SW480 (cell line): ENCODE measurements around the gene ADGRG1.
A peak's percentile ranks its signal among the peaks of the same experiment; 100 is the strongest.

Experiments used
- DNase-seq: peaks from one replicate; pipeline ENCODE4 v3.0.0-alpha.2; 2016; ENCODE audit warnings: low spot score

Gene ADGRG1

DNA sequence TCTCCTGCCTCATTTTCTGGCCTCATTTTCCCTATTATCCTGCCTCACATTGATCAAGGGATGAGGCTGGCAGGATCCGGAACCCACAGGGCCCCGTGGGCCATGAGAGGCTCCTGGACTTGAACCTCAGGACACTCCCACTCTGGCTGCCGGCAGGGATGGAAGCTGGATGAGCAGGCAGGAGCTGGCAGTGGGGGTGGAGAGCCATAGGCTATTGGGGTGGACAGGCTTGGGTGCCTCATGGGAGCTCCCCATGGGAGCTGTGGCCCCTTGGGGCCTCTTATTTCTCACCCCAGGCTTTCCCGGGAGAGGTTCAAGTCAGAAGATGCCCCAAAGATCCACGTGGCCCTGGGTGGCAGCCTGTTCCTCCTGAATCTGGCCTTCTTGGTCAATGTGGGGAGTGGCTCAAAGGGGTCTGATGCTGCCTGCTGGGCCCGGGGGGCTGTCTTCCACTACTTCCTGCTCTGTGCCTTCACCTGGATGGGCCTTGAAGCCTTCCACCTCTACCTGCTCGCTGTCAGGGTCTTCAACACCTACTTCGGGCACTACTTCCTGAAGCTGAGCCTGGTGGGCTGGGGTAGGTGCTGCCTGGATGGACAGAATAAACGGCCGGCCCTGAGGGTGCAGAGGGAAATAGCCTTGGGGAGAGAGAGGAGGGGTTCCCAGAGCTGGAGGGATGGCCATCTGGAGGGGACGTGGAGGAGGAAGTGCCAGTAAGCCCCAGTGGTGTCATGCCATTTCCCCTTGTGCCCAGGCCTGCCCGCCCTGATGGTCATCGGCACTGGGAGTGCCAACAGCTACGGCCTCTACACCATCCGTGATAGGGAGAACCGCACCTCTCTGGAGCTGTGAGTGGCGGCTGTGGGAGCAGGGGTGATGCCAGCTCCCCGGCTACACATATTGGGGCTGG, 55.5 kb downstream of the ADGRG1 start:
- DNase-seq: no peak

DNA sequence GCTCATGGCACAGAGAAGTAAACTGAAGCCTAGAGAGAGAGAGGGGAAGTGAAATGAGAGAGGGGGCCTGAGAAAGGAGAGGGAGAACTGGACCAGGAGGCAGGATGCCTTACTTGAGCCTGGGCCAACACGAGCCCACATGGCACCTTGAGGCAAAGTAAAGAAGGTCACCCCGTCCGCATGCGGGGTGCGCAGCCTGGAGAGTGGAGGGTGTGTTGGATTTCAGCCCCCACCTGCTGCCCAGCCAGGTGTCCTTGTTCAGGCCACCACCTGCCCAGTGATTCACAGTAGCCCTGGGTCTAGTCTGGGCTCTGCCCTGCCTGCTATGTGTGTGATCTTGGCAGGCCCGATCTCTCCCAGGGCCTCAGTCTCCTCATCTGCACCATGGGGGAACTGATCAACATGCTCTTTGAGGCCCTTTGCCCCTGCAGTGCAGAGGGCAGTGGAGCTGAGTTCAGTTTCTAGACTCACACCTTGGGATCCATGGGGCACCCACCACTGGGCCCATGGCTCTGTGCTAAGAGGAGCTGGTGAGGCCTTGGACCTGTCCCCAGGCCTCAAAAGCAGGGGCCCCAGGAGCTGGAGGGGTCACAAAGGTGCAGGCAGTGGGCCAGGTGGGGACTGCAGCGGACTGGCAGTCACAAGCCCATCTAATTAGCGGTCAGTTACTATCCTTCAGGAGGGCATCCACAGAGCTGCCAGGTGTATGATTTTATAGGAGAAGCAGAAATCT, 56.4 kb downstream of the ADGRG1 start:
- DNase-seq: no peak

DNA sequence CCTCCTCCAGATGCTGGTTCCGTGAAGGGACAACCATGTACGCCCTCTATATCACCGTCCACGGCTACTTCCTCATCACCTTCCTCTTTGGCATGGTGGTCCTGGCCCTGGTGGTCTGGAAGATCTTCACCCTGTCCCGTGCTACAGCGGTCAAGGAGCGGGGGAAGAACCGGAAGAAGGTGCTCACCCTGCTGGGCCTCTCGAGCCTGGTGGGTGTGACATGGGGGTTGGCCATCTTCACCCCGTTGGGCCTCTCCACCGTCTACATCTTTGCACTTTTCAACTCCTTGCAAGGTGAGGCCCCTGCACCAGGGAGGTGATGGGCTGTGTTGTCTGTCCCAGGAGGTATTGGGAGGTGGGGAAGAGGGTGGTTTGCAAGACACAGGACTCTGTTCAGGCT, 57.2 kb downstream of the ADGRG1 start:
- DNase-seq: no peak

DNA sequence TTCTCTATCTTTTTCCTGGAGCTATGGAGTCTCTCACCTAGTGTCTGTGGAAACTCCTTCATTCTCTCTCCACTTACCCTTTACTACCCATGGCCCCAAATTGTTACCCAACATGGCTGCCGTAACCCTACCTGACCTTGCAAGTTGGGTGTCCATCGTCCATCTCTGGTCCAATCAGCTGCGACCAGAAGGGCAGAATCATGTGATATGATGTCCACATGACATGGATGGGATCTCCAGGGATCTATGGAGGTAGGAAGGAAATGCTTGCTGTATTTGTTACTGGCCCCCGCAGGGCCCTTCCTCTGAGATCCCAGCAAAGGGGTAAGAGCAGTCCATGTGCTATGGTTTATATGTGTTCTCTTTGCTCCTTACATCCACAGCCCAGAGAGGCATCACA, 58.1 kb downstream of the ADGRG1 start:
- no peak for DNase-seq

DNA sequence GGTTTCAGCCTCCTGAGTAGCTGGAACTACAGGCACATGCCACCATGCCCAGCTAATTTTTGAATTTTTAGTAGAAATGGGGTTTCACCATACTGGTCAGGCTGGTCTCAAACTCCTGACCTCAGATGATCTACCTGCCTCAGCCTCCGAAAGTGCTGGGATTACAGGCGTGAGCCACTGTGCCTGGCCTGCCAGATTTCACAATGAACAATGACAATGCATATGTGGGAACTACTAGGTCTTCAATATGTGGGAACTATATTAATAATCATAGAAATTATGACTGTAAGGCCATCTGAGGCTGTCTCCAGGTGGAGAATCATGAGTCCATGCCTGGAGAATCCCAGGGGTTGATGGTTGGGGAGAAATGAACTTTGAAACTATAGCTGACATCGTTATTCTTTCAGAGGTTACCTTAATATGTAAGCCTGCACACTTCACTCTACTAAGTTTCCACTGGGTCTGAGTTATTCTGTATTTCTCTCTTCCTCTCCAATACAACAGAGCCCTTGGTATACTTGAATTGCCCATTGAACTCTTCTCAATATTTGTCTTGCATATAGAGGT, 59.0 kb downstream of the ADGRG1 start:
- DNase-seq: no peak

DNA sequence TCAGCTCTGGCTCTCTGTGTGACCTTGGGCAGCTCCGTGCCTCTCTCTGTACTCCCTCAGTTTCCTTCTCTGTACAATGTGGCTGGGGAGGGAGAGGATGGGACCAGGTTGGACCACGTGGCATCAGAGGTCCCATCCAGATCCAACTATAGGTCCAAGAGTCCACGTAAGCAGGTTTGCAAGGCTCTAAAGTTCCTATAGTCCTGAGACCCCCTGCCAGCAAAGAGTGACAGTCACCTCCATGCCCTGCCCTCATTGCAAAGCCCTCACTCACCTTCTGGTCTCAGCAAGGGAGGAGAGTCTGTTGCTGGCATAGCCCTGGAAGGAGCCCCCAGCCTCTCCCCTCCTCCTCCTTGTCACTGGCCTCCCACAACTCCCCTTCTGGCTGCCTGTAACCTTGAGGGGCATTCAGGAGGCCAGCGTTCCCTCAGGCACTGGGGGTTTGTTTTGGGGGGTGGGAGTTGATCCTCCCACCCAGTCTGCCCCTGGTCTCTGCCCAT, 60.1 kb downstream of the ADGRG1 start:
- no peak for DNase-seq

DNA sequence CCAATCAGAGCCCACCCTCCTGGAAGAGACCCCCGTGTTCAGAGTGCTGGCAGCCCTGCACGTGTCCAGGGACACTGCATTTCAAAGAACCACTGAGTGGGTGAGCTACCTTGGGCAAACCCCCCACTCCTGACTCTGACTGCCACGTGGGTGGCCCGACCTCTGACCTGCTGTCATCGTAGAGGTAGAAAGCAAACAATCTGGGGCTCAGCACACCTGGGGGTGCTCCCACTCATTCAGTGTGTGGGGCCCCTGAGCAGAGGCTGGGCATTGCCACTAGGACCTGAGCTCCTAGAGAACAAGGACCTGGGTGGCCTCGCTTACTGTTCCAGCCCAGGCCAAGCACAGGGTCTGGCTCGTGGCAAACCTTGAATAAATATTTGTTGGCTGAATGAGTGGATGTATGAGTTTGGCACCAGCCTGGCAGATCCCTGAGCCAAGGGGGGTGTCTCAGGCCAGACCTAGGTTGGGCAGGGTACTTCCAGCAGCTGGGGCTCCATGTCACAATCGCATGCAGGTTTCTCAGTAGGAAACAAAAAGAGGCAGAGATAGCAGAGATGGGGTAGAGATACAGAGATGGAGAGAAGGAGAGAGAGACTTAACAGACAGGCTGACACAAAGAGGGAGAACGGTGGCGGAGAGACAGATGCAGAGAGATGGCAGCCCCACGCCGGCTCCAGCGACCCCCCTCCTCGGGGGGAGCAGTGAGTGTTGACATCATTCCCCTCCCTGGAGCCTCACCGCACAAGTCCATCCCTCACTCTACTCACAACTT, 60.7 kb downstream of the ADGRG1 start:
- DNase-seq: no peak

DNA sequence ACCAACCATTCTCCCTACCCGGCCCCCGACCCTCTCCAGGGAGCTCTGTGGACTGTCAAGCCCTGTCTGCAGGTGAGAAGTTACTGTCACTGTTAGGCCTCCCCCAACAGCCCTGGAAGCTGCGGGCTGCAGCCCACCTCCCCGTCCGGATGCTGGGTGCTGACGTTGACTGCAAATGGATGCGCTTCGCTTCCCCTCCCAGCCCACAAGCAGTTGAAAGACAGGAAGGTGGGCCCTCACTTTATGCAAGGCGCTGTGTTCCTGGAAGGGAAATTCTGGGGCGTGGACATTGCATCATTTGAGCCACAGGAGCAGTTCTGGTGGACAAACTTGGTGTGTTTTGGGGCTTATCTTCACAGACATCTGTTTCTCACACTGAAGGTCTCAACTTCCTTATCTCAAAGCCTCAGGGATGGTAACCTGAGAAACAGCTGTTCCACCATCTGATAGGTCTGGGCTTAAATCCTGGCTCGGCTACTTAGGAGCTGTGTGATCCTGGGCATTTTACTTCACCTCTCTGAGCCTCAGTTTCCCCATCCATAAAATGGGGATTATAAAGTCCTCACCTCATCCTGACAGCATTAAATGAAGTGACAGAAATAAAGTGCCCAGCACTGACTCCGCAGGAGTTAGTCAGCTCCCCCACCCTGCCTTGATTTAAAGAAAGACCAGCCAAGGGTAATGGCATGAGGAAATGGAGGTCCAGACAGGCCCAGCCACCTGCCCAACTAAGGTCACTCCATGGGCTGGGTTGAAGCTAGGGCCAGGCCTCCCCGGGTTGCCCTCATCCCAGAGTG, 61.5 kb downstream of the ADGRG1 start:
- no peak for DNase-seq

DNA sequence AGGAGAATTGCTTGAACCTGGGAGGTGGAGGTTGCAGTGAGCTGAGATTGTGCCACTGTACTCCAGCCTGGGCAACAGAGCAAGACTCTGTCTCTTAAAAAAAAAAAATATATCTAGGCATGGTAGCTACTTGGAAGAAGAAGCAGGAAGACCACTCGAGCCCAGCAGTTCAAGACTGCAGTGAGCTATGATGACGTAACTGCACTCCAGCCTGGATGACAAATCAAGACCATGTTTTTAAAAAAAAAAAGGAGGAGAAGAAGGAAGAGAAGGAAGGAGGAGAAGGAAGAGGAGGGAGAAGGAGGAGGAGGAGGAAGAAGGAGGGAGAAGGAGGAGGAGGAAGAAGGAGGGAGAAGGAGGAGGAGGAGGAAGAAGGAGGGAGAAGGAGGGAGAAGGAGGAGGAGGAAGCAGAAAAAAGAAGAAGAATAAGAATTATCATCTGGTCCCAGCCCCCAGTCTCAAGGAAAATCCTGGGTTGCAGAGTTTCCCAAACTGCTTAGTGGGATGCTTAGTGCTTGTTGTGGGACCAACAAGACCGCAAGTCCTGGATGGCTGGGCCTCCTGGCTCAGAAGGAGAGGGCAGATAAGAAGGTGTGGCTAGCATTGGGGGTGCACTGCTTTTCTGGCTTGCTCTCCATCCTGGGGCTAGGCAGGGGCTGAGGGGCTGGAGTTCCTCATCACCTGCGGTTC, 62.5 kb downstream of the ADGRG1 start:
- DNase-seq: no peak

DNA sequence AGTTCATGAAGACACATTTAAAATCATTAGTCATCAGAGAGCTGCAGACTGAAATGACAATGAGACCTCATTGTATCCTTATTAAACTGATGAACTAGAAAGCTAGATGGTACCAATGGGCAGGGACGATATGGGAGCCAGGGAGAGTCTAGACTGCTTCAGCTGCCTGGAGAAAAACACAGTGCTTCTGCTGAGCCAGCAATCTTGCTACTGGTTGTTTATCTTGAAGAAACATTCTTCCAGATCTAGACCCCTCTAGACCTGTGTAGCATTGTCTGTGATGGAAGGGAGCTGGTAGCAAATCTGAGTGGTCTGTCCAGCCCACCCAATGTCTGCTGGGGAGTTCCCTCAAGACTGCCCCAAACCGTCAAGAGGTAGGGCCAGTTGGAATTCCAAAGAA, 64.2 kb downstream of the ADGRG1 start:
- DNase-seq: no peak

DNA sequence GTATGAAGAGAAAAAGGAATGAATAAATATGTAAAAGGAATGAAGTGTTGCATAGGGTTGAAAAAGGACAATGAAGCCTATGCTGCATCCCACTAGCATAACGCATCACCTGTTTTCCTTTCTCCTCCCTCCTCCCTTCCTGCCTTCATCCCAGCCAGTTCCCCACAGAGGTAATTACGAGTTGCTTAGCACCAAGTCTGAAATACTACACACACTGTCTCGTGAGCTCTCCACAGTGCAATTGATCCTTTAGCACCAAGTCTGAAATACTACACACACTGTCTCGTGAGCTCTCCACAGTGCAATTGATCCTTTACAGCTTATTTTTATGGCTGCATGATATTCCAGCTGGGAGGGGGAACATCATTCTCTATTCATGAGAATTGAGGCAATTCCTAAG, 65.1 kb downstream of the ADGRG1 start:
- DNase-seq: no peak

DNA sequence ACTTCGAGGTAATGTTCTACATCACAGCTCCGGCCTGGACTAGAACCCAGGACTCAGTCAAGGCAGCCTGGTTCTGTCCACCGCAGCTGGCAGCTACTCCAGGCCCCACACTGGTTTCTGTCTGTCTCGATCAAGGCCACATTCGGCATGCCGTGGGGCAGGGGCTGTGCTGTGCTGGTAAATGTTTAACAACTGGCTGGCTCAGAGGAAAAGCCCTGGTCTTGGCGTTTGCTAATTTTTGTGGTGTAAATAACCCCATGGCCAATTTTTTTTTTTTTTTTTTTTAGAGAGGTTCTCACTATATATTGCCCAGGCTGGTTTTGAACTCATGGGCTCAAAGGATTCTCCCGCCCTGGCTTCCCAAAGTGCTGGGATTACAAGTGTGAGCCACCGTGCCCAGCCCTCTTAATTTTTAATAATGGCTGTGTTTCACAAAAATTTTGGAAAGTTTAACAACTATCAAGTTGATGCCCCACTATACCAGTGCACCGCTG, 65.8 kb downstream of the ADGRG1 start:
- DNase-seq: no peak

DNA sequence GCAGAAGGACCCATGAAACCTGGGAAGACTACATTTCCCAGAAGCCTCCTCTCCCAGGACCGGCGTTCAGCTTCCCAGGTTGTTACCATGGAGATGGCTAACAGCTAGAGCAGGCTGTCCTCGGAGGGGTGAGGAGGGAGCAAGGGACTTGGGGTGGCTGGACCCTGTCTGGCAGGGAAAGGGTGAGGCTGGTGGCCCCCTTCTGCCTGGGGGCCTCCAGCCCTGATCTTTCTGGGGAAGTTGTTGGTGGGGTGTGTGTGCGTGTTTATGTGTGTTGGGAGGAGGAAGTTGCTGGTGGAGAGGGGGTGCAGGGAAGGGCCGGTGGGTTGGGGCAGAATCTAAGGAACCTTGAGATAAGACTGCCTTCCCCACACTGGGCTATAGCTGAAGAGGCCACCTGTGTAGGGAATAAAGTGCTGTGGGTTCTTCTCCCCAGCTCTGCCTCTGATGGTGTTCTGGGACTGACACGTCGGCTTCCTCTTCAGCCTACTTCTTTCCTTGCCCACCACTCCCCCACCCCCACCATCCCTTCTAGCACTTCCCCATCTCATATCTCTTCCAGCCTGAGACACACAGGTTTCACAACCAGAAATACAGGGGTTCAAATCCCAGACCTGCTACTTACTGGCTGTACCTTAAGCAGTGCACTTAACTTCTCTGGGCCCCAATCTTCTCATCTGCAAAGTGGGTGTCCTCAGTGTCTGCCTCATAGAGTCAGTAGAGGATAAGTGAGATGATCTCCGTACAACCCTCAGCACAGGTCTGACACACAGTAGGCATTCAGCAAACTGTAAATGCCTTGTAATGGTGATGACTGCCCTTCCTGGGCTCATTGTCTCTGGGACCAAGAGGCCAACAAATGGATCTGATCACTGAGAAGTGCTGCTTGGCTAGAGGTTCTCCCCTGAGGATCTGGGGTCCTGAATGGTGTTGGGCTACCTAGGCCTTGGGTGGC, 66.6 kb downstream of the ADGRG1 start, which contains the start of gene DRC7:
Gene DRC7 (plus strand): TSS at position 82 of the 955 bp plus-strand sequence. CDS start 3,144 bp downstream, outside the sequence.
- DNase-seq: peak; percentile 55

DNA sequence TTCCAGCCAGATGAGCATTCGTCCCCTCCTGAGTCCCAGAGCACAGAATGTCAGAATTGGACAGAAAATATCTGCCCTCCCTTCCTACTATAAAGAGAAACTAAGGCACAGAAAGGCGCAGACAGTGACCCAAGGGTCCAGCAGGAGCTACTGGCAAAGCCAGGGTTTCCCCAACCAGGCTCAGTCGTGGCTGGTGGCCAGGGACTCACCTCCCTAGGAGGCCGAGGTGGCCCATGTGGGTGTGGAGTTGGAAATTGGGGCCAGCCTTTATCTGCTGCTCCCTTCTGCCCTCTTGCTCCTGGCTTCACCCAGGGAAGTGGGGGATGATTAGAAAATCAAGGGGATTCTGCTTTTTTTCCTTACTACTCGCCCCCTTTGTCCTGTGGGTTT, 67.2 kb downstream of the ADGRG1 start:
- no peak for DNase-seq

DNA sequence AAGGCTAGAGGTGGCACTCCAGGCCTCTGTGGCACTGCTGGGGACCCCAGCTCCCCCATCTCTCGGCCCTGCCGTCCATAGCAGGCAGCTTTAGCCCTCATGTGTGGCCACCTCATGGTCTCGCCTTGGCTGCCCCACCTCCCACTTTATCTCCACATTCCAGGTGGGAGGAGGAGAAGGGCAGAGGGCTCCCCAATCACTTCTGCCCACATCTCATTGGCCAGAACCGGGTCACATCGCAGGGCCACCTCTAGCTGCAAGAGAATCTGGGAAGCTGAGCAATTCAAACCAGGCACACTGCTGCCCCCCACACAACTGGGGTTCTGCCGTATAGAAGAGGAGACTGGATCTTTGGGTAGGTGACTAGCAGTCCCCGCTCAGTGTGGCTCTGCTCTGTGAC, 67.8 kb downstream of the ADGRG1 start:
- no peak for DNase-seq

DNA sequence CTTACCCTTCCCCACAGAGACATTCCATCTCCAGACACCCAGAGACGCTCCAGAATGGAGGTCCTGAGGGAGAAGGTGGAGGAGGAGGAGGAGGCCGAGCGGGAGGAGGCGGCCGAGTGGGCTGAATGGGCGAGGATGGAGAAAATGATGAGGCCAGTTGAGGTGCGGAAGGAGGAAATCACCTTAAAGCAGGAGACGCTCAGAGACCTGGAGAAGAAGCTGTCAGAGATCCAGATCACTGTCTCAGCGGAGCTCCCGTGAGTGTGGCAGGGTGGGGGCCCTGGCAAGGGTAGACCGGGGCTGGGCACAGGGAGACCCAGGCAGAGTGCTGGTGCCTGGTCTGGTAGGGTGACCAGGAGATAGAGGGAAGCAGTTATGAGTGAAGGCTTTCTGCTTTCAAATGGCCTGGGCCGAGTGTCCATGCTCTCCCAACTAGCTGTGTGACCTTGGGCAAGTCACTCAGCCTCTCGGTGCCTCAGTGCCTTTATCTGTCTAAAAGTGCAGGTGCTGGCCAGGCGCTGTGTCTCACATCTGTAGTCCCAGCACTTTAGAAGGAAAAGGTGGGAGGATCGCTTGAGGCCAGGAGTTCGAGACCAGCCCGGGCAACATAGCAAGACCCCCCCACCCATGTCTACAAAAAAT, 69.6 kb downstream of the ADGRG1 start:
- DNase-seq: no peak

DNA sequence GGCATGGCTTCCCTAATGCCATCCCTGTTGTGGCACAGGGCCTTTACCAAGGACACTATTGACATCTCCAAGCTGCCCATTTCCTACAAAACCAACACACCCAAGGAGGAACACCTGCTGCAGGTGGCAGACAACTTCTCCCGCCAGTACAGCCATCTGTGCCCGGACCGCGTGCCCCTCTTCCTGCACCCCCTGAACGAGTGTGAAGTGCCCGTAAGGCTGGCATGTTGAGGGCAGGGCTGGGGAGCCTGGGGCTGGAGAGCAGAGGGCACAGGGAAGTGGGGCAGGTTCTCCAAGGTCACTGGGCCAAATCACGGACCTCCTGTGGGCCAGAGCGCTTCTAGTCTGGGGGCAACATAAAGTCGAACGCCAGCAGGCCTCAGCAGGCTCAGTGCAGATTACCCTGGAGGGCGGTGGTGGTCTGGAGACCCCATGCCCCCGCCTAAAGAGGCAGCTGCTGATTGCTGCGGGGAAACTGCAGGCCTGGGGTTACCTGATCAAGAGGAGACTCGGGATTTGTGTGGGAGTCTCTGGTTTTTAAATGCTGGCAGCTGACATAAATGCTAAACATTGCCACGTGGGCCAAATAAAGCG, 70.5 kb downstream of the ADGRG1 start:
- no peak for DNase-seq

DNA sequence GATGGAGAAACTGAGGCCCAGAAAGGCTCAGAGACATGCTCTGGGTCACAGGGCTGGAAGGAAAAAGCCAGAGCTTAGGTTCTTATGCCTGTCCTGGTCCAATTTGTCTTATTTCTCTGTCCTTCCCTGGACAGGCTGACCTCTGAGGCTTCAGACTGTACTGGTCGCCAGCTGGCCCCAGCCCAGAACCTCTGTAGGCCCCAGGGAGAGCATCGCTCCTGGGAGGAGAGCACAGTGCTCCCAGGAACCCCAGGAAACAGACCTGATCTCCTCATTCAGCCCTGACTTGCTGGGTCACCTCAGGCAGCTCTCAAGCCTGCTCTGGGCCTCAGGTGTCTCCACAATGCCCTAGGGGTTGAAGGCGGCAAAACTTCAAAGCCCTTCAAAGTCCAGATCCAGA, 71.1 kb downstream of the ADGRG1 start:
- no peak for DNase-seq
